Left ventricle myocardium superior (tissue), 1 donor: ENCODE results near the gene ARMH3. TPM values are rescaled to one million over a fixed set of nuclear protein-coding genes. Genes with fewer than 3 reads are reported as not detected.

Experiments
- ATAC-seq: fragments of 200-7000 bp; cut with Tn5 transposase; one replicate; pipeline ENCODE4 v1.9.1; 2020; ENCODE audit warnings: mild to moderate bottlenecking, moderate library complexity
- DNase-seq: peaks from one replicate; pipeline ENCODE4 v3.0.0-alpha.2; 2020
- intact Hi-C: fragments of 100-400 bp; cut with micrococcal nuclease; formaldehyde crosslinking; loops from one replicate; pipeline ENCODE4 v1.11.0; 2022
- total RNA-seq: library from RNA; stranded (reverse); fragmentation: NEBNext Ultra II Directional; extraction: Animal tissue kit (Norgen Biotek cat#: 25700); gene quantifications from one replicate; pipeline ENCODE4 v1.2.1, GENCODE V29; 2021
- donor health status: DM: no; HTN: yes; CAD: no; lungs with severe emphysema.

Gene ARMH3
- total RNA-seq, 1 donor from 2014 or later, result 49.0 TPM

GRCh38 chr10:101886521-101887312, 169.3 kb downstream of the ARMH3 start:
- intact Hi-C loops, result no loop called here
- ATAC-seq (peak; percentile 86), DNase-seq (no peak)

GRCh38 chr10:101881036-101881774, 174.8 kb downstream of the ARMH3 start:
- intact Hi-C loops, result no loop called here
- DNase-seq, result no peak
- no peak for ATAC-seq

GRCh38 chr10:101880232-101880573, 175.8 kb downstream of the ARMH3 start:
- no peak for ATAC-seq
- no peak for DNase-seq
- intact Hi-C loops, result no loop called here

GRCh38 chr10:101879456-101880231, 176.3 kb downstream of the ARMH3 start:
- no peak for ATAC-seq
- DNase-seq, result no peak
- intact Hi-C loops, result no loop called here

GRCh38 chr10:101878869-101879268, 177.1 kb downstream of the ARMH3 start:
- ATAC-seq (peak; percentile 43), DNase-seq (no peak)
- intact Hi-C loops, result no loop called here

GRCh38 chr10:101875068-101875688, 180.8 kb downstream of the ARMH3 start:
- intact Hi-C loops, result no loop called here
- ATAC-seq, result no peak

GRCh38 chr10:101874252-101874651, 181.7 kb downstream of the ARMH3 start:
- intact Hi-C loops, result no loop called here
- DNase-seq, result no peak
- ATAC-seq, result no peak

More at GRCh38 chr10:101875068-101875688, 180.8 kb downstream of the ARMH3 start:
- DNase-seq, result no peak

- DNase-seq, result no peak
- intact Hi-C loops, result no loop called here
- ATAC-seq, result no peak
Observed at GRCh38 chr10:101867931-101868330, 188.0 kb downstream of the ARMH3 start.

GRCh38 chr10:101859530-101859929, 196.4 kb downstream of the ARMH3 start:
- peak; percentile 81 for ATAC-seq
- no peak for DNase-seq
- intact Hi-C loops, result no loop called here

- DNase-seq (no peak), ATAC-seq (peak; percentile 55)
- intact Hi-C loops, result no loop called here
Observed at GRCh38 chr10:101858723-101859500, 197.1 kb downstream of the ARMH3 start.

GRCh38 chr10:101857802-101858476, 198.0 kb downstream of the ARMH3 start:
- intact Hi-C loops, result no loop called here
- ATAC-seq (peak; percentile 56), DNase-seq (no peak)

GRCh38 chr10:101856626-101857025, 199.3 kb downstream of the ARMH3 start:
- ATAC-seq (no peak), DNase-seq (no peak)
- intact Hi-C loops, result no loop called here

GRCh38 chr10:101851411-101852116, 204.4 kb downstream of the ARMH3 start:
- intact Hi-C loops, result no loop called here

GRCh38 chr10:101850749-101851148, 205.2 kb downstream of the ARMH3 start:
- intact Hi-C loops, result no loop called here
- ATAC-seq (no peak), DNase-seq (no peak)

More at GRCh38 chr10:101851411-101852116, 204.4 kb downstream of the ARMH3 start:
- ATAC-seq (peak; percentile 77), DNase-seq (peak; percentile 44)

- no peak for DNase-seq
- no peak for ATAC-seq
- intact Hi-C loops, result no loop called here
Observed at GRCh38 chr10:101848894-101849351, 207.1 kb downstream of the ARMH3 start.

GRCh38 chr10:101848408-101848807, 207.6 kb downstream of the ARMH3 start:
- intact Hi-C loops, result no loop called here
- no peak for DNase-seq
- ATAC-seq, result no peak

GRCh38 chr10:101845893-101846292, 210.1 kb downstream of the ARMH3 start:
- no peak for ATAC-seq
- intact Hi-C loops, result no loop called here
- DNase-seq, result no peak
